HL-60 (cell line): ENCODE measurements around the gene ANKRD33.

Source experiments
- CTCF ChIP-seq: IDR thresholded peaks from one replicate; pipeline ENCODE4 v1.5.1; 2011; ENCODE audit warnings: low read length, control low read depth, inconsistent platforms; ENCODE audit not compliant: insufficient read depth
- POLR2AphosphoS5 ChIP-seq: IDR thresholded peaks from 2 replicates; pipeline ENCODE4 v1.6.1; 2012; ENCODE audit warnings: low read depth
- REST ChIP-seq: IDR thresholded peaks from 2 replicates; pipeline ENCODE4 v1.6.1; 2012; ENCODE audit warnings: low read depth; ENCODE audit not compliant: insufficient replicate concordance

- TF ChIP-seq CTCF (no peak), POLR2AphosphoS5 (no peak), REST (no peak)
Observed at GRCh38 chr12:51921017-51921725, 33.3 kb downstream of the ANKRD33 start.
